Ecto neural progenitor cell (in vitro differentiated cells): ENCODE measurements around the gene STX11.
"Not testable (repeated sequence)": the region's sequence is repeated elsewhere in the genome, so short reads cannot be mapped to it uniquely, and the experiment has no call there.

Experiments used
- DNase-seq: peaks from one replicate; pipeline ENCODE4 v3.0.0-alpha.2; 2018; ENCODE audit warnings: low spot score

Gene STX11

DNA sequence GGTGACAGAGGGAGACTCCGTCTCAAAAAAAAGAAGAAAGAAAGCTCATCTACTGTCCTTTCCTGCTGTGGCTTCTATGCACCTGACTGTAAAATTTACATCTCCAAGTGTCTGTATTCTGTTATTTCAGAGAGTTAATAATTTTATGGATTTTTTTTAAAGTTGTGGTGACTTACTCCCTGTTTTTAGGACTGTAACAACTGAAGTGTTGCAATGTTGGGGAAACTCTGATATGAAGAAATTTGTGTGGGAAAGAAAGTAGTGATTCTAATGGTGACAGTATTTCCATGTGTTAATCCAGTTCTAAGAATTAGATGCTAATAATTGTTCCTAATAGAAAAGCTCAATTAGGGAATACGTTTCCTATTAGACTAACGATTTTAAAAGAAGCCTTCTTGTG lies 27.4 kb downstream of the STX11 start:
- DNase-seq = no peak

DNA sequence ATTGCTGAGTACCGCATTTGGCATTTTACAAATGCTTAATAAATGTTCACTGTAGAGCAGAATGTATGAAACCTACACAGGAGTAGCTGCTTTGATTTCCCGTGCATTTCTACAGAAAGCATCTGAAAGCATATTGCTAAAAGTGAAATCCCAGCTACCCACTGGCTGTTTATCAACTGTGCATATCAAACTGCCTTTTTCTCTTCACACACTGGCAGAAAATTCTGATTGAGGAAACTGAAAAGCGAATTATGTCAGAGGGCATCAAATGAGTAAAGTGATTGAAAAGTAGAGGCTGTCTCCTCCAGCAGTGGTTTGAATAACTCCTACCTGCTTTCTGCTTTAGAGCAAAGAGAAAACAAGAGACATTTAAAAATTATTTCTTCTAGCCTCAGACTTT lies 28.0 kb downstream of the STX11 start:
- no peak for DNase-seq

DNA sequence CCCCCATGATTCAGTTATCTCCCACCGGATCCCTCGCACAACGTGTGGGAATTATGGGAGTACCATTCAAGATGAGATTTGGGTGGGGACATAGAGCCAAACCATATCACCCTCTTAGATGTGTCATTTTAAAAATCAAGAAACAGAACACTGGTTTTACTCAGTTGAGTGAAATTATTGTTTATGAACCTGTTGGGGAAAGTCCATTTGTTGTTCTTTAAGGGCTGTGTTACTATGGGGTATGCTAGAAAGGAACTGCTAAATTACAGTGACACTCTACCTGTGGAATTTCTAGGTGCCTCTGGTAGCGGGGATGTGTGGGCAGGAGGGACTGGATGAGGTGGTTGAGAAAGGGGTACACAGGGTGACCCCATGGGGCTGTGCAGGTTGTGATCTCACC lies 28.9 kb downstream of the STX11 start:
- no peak for DNase-seq

DNA sequence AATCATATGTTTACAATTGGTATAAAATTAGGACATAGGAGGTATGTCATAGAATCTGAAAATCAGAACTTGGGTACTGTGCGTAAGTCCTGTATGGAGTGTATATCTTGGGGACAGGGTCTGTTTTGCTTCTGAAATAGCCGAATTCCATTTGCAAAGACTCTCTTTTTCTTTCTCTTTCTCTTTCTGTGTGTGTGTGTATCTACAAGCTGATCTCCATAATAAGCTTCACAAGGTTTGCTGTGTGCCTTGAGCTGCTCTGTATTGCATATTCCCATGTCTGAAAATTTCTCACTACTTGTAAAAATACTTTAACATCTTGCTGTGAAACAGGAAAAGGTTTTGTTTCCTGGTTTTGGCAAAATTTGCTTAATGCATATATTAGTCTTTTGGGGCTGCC lies 29.5 kb downstream of the STX11 start:
- DNase-seq = no peak

DNA sequence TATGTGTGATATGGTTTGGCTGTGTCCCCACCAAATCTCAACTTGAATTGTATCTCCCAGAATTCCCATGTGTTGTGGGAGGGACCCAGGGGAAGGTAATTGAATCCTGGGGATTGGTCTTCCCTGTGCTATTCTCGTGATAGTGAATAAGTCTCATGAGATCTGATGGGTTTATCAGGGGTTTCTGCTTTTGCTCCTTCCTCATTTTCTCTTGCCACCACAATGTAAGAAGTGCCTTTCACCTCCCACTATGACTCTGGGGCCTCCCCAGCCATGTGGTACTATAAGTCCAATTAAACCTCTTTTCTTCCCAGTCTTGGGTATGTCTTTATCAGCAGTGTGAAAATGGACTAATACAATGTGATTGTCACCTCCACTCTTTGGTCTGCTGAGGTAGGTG lies 30.0 kb downstream of the STX11 start:
- not testable (repeated sequence) for DNase-seq

DNA sequence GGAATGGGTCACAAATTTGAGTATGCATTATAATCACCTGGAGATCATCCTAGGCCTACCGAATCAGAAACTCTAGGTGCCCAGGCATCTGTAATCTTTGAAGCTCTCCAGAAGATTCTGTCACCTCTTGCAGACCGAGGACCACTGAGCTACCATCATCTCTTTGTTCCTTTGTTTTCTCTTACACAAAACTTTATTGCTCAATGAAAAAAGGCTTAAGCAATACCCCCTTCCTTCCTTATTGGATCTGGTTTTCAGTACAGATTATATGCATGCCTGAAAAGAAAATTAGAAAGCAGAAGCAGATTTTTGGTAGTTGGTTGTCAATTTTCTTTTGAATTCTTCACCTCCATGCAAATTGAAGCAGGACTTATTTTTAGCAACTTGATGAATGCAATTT lies 31.3 kb downstream of the STX11 start:
- no peak for DNase-seq

DNA sequence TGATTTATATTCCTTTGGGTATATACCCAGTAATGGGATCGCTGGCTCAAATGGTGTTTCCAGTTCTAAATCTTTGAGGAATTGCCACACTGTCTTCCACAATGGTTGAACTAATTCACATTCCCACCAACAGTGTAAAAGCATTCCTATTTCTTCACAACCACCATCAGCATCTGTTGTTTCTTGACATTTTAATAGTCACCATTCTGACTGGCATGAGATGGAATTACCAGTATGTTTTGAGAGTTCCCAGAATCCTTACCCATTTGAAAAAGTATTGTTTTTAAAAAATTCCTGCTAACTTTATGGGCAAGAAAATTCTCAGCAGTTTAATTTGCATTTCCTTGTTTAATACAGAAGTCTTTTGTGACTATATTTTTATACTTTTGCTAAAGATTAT lies 33.9 kb downstream of the STX11 start:
- DNase-seq = not testable (repeated sequence)

DNA sequence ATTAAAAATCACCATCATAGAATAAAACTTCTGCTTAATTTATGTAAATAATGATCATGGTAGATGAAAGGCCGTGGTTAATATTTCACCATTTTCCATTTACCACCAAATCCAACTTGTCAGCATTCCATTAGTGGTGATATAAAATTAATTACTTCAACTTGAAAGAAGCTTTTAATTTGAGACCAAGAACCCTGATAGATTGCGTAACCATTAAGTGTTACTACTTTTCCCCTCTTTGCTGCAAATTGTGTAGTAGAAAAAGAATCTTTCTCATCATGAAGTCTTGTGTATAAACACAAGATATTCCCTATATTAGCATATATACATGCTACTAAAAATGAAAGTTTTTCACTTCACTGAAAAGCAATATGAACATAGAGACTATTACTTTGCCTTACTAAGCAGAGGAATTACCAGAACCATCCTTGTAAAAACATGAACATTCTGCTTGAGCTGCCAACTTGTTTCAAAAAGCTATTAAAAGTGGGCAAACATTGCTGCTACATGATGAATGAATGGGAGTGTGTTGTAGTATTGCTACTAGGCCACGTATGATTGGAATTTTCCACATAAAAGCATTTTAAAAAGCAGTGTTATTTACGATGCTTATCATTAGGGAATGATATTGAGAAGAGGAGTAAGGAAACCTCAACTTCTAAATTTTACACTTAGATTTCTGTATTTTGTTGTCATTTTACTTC lies 35.0 kb downstream of the STX11 start:
- DNase-seq = no peak

DNA sequence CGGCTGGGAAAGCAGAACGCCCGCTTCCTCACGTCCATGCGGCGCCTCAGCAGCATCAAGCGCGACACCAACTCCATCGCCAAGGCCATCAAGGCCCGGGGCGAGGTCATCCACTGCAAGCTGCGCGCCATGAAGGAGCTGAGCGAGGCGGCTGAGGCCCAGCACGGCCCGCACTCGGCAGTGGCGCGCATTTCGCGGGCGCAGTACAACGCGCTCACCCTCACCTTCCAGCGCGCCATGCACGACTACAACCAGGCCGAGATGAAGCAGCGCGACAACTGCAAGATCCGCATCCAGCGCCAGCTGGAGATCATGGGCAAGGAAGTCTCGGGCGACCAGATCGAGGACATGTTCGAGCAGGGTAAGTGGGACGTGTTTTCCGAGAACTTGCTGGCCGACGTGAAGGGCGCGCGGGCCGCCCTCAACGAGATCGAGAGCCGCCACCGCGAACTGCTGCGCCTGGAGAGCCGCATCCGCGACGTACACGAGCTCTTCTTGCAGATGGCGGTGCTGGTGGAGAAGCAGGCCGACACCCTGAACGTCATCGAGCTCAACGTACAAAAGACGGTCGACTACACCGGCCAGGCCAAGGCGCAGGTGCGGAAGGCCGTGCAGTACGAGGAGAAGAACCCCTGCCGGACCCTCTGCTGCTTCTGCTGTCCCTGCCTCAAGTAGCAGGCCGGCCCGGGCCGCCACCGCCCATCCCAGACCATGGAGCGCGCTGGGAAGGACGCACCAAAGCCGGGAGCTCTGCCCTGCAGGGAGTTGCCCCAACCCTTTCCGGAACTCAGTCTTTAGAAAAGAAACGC lies 36.7 kb downstream of the STX11 start:
- no peak for DNase-seq

DNA sequence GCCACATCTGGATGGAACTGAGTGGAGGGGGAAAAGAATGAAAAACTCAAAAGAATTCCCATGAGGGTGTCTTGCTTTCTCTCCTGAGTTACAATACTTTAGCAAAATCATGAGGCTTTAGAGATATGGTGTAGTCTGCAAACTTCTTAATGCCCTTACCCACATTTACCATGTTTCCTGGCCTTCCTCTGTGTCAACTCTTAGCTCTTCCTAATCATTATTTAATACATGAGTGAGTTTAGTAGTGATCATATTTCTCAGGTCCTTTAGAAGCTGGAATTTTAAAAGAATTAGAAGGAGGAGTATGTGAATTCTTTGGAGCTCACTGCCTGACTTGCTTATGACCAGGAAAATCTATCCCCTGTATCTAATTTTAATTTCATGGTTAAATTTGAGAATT lies 39.0 kb downstream of the STX11 start:
- DNase-seq = no peak

DNA sequence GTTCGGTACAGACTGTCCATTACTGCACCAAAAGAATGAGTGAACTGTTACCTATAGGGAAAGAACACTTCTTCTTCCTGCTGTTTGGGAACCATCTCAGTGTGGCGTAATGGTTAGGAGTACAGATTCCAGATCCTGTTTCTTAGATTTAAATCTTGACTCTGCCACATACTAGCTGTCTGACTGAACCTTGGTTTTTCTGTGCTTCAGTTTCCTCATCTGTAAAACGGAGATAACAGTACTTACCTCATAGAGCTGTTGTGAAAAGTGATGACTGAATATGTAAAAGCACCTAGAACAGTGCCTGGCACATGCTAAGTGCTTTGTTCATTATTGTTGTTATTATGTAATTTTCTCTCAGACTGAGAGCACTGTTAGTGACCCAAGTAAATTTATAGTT lies 39.8 kb downstream of the STX11 start:
- DNase-seq = no peak

DNA sequence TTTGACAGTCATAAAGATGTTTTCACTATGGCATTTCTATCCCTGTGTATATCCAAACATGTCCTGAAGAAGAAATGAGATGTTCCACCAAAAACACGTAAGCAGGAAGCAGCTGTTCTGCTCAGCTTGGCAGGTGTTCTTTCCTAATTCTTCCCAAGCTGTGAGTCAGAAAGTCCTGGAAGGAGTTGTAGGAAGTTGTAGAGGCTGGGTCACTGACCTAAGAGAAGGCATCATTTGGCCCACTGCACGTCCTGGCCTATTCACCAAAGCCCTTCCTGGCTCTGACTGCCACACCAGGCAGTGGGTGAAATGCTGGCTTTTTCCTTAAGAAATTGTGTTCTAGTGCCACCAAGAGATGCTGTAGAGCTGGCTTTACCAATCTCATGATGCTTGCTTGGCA lies 40.3 kb downstream of the STX11 start:
- no peak for DNase-seq

DNA sequence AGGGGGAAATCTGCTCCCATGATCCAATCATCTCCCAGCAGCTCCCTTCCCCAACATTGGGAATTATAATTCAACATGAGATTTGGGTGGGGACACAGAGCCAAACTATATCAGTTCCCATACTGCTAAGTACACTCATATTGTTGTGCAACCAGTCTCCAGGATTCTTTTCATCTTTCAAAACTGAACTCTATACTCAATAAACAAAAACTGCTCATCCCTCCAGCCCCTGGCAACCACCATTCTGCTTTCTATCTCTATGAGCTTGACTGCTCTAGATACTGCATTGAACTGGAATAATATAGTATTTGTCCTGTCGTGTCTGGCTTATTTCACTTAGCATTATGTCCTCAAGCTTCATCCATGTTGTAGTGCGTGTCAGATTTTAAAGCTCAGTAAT lies 42.9 kb downstream of the STX11 start:
- DNase-seq = no peak

DNA sequence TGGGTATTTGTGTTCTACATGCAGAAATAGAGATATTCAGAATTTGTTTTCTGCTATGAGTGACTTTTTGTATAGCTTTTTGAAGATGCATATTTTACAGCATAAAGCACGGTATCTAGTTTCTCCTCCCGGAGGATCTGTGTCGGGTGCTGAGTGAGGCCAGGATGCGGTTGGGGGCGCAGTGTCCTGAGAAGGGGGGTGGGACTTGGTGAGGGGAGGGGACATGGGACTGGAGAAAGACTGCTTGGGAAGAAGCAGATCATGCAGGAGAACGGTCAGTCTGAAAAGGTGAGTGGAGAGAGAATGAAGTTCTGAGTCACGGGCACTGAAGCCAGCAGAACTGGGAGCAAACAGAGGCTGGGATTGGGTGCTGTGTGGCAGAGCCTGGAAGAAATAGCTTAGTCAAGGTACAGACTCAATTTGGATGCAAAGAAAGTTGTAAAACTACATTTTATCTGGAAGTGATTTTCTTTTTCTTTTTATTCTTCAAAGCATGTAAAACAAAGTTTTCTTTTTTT lies 44.0 kb downstream of the STX11 start:
- no peak for DNase-seq

DNA sequence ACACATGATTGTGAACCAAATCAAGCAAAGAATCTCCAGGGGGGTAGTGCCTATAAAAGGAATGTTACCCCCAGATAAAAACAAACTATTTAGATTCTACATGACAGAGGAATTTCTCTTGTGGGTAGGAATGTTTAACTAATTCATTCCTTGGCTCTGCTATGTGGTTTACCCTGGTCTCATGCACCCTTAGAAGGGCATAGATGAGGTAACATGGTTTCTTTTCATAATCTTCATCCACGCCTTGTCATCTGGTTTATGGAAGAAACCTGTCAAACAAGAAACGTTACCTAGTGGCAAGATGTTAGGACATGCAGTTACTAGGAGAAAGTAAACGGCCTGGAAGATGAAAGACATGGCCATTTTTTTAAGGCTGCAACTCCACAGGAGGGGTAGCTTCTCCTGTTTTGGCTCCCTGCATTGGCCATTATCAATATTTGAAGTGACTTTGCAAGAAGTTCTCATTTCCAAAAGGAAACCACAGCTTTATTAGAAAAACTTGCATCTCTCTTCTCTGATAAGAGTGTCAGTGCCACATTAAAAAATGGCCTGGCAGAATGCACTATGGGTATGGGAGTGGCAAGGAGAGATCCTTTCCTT lies 45.5 kb downstream of the STX11 start:
- DNase-seq = no peak

DNA sequence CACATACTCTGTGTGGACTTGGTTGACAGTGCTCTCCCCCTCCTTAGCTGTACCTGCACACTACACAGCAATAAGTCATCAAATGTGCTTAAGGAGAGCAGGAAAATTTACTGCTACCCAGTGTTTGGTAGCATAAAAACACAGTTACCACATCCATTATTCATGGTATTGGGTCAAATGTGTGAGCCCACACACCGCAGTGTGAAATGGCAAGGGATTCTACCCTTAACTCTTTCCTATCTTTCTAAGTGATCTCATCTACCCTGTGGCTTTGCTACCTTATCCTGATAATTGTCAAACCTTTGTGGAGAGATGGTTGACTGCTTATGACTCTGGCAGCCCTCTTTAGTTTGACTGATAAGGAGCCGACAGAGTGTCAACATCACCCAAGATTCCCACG lies 47.6 kb downstream of the STX11 start:
- no peak for DNase-seq

DNA sequence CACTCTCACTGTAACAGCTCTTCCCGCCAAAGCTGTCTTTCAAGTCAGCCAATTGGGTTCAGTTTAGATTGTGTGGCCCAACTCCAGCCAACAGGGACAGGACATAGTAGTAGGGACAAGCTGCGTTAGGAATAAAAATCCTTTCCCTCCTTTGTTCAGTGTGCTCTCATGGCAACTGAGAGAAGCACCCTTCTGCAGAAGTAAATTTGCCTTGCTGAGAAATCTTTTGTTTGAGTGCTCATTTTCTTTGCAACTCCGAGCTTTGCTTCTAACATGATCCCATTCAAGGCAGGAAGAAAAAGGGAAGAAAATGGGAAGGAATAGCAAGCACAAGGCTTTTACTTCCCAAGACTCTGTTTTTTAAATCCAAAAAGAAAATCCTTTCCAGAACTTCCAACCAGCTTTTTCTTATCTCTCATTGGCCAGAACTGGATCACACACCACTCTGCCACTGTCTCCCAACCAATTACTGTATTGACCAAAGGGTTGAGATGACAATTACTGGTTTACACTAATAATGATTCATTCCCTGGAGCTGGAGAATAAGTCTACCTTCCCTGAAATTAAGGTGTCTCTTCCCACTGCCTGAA lies 52.7 kb downstream of the STX11 start:
- no peak for DNase-seq

DNA sequence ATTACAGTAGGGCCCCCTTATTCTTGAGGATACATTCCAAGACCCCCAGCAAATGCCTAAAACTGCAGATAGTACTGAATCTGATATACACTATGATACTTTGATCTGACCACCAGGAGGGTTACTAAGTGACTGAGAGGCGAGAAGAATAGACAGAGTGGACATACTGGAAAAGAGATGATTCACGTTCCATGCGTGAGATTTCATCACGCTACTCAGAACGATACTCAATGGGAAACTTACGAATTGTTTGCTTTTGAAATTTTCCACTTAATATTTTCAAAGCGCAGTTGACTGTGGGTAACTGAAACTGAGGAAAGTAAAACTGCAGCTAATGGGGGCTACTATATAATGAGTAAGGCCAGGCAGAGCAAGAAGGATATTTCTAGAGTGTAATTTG lies 60.8 kb downstream of the STX11 start:
- DNase-seq = no peak

DNA sequence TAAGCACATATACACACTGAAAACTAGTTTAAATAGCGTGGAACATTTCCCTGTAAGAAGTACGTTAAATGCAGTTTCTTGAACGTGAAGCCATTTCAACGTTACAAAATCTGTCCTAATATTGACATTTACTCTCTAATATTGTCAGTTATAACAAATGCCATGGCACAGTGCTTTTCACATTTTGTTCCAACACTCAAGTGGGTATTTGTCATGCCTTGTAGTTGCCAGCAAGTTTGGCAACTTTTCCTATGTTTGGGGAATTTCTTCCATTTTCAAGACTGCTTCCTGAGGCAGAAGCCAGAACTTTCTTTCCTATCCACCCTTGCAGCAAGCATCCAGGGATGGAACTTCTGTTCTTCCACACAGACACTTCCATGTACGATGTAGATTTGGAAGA lies 63.0 kb downstream of the STX11 start:
- DNase-seq = no peak

DNA sequence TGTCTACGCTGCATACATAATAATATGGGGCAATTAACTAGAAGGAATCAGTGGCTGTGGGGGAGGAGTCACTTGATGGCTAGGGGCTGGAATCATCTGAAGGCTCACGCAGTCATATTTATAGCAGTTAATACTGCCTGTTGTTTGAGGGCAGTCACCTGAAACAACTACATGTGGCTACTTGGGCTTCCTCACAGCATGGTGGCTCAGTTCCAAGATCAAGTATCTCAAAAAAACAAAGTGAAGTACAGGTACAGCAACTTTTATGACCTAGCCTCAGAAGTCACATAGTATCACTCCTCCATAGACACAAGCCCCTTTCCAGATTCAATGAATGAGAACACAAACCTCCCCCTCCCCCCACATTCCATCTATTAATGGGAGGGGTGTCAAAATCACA lies 63.7 kb downstream of the STX11 start:
- no peak for DNase-seq

DNA sequence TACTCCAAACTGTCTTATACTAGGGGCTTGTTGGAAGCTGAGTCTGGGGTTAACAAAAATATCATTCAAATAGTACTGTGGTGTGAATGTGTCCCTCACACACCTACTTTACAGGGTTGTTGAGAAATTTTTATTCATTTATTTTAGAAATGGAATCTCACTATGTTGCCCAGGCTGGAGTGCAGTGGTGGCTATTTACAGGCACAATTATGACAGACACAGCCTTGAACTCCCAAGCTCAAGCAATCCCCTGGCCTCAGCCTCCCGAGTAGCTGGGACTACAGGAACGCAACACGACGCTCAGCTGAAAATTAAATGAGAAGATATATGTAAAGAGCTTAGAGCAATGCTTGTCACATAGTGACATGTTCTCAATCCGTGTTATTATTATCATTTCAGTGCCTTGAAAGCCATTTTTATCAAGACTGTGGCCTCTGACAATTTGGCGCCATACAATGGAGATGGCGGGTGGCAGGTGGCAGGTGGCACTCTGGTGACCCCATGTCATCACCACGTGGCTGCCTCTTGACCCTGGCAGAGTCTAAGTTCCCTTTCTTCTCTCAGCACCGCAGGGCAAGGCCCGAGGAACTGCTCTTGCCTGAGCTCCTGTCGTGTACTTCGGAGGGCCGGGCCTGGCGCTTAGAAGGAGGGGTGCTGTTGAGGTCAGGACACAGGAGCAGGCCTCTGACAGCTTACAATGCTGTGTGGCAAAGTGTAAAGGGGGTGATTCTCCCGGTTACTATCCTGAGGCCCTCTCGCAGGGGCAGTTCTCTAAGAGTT lies 64.5 kb downstream of the STX11 start:
- DNase-seq = no peak

DNA sequence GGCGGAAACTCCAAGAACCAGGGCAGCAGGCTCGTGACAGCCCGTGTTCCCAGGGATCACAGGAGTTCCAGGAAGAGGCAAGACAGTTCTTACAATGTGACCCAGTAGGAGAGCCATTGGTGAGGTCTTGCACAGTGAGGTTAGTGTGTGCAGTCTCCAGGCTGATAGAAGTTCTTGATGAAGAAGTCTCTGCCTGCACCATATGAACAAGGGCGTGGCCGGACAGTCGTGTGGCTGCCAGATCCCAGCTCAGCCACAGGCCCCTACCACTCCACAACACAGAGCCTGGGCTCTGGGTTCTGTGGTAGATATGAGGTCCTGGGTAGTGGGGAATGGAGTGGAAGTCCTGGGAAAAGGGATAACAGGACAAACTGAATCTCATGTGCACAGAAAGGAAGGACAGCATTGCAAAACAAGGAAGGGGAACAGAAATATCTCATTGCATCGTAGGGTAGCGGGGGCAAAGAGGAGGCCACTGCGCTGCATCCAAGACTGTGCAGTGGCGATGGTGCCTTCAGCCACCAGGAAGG lies 65.2 kb downstream of the STX11 start:
- DNase-seq = peak; percentile 49
